GM18861 (cell line): Measurements from ENCODE around the gene FOXP1.
"Not testable (repeated sequence)": the region's sequence is repeated elsewhere in the genome, so short reads cannot be mapped to it uniquely, and the experiment has no call there.

ENCODE experiments used
- ATAC-seq: cut with Tn5 transposase; IDR thresholded peaks from one replicate; pipeline ENCODE4 v1.9.1; 2021; ENCODE audit not compliant: unreplicated experiment

The FOXP1 gene

GRCh38 chr3:71454512-71455403 is 128.8 kb downstream of the FOXP1 start:
- ATAC-seq = no peak

- ATAC-seq = no peak
Measured at GRCh38 chr3:71453822-71454511, 129.6 kb downstream of the FOXP1 start.

GRCh38 chr3:71453319-71453718 is 130.2 kb downstream of the FOXP1 start:
- ATAC-seq = no peak

- ATAC-seq = no peak
Measured at GRCh38 chr3:71451812-71452211, 131.7 kb downstream of the FOXP1 start.

GRCh38 chr3:71451060-71451459 is 132.5 kb downstream of the FOXP1 start:
- ATAC-seq = no peak

GRCh38 chr3:71450162-71450561 is 133.4 kb downstream of the FOXP1 start:
- no peak for ATAC-seq

- ATAC-seq = no peak
Measured at GRCh38 chr3:71447803-71448202, 135.7 kb downstream of the FOXP1 start.

- no peak for ATAC-seq
Measured at GRCh38 chr3:71447197-71447596, 136.3 kb downstream of the FOXP1 start.

- no peak for ATAC-seq
Measured at GRCh38 chr3:71446734-71447133, 136.8 kb downstream of the FOXP1 start.

- no peak for ATAC-seq
Measured at GRCh38 chr3:71446260-71446659, 137.3 kb downstream of the FOXP1 start.

GRCh38 chr3:71444861-71445259 is 138.7 kb downstream of the FOXP1 start:
- no peak for ATAC-seq

- ATAC-seq = peak; percentile 92
Measured at GRCh38 chr3:71444028-71444860, 139.3 kb downstream of the FOXP1 start.

GRCh38 chr3:71443332-71443731 is 140.2 kb downstream of the FOXP1 start:
- ATAC-seq = no peak

GRCh38 chr3:71442652-71443042 is 140.9 kb downstream of the FOXP1 start:
- no peak for ATAC-seq

- no peak for ATAC-seq
Measured at GRCh38 chr3:71441925-71442651, 141.4 kb downstream of the FOXP1 start.

- ATAC-seq = no peak
Measured at GRCh38 chr3:71441217-71441924, 142.2 kb downstream of the FOXP1 start.

- ATAC-seq = no peak
Measured at GRCh38 chr3:71438904-71439303, 144.6 kb downstream of the FOXP1 start.

GRCh38 chr3:71438071-71438685 is 145.3 kb downstream of the FOXP1 start:
- no peak for ATAC-seq

- ATAC-seq = no peak
Measured at GRCh38 chr3:71436337-71436736, 147.2 kb downstream of the FOXP1 start.

GRCh38 chr3:71435836-71436235 is 147.7 kb downstream of the FOXP1 start:
- not testable (repeated sequence) for ATAC-seq
